ENCODE results near the gene IGF2. TPM values are rescaled to one million over a fixed set of nuclear protein-coding genes. Genes with fewer than 3 reads are reported as not detected.

The IGF2 gene
- total and polyA plus RNA-seq, 10 of the 15 experiments (the other 5 are each of a cell fraction or from before 2014, with no cell fraction given), result 0.41 TPM; not detected in 9

DNA sequence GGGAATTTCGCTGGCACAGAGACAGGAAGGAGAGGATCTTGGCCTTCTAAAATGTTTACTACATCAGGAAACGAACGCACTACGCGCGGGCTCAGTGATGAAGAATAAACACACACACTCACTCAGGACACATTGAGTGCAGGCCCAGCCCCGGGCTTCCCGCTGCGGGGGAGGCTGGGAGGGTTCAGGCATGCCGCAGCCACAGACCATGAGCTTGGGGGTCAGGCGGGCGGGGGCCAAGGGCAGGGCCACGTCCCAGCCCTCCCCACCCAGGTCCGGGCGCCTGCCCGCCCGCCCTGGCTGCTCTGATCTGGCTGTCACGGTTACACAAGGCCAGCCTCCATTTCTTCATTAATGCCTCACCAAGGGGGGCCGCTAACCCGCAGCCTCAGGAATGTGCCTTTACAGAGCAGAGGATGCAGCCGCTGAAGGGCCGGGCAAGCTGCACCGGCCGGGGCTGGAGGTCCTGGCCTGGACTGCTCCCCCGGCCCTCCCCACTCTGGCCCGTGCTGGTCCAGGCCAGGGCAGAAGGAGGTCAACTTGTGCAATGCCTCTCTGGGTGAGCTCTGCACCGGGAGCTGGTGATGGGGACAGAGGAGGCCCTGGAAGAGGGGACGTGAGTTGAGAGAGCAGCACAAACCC lies 41.7 kb downstream of the IGF2 start:
- DNase-seq (ENCODE audit: low read depth, low spot score), result no peak
- intact Hi-C loops (cut with micrococcal nuclease; ENCODE audit: unreplicated experiment) (no loop called here), in situ Hi-C loops (cut with MboI) (no loop called here)
- Histone ChIP-seq H3K27me3 (replicated peaks in 1 of 2; ENCODE audit: control insufficient read depth in 2 of 2, insufficient read depth in 2 of 2, low read length in 1 of 2) (no peaks in the 10 kb centered on the region), H4K20me1 (ENCODE audit: control insufficient read depth, insufficient read depth) (no peaks in the 10 kb centered on the region; the same call in 1 of the 2 replicates), H2AFZ (ENCODE audit: control insufficient read depth, low read depth, low read length) (no peak overlapping the region), H3K4me2 (ENCODE audit: control insufficient read depth, insufficient read depth) (no peak overlapping the region), H3K9ac (ENCODE audit: control insufficient read depth, insufficient read depth, low read length) (no peak overlapping the region), H3K9me3 (replicated peaks; ENCODE audit: control insufficient read depth, insufficient read depth, low read length) (no peaks in the 10 kb centered on the region; the same call in 2 of the 3 replicates), H3K4me1 (ENCODE audit: control insufficient read depth, insufficient read depth, low read length) (no peaks in the 10 kb centered on the region), H3K36me3 (ENCODE audit: control insufficient read depth in 2 of 2, insufficient read depth in 2 of 2, low read length in 1 of 2) (no peaks in the 10 kb centered on the region), H3K4me3 (no peak overlapping the region), H3K79me2 (ENCODE audit: control insufficient read depth, insufficient read depth, low read length) (no peaks in the 10 kb centered on the region), H3K27ac (ENCODE audit: control insufficient read depth, insufficient read depth) (no peak overlapping the region)
- no peak for FAIRE-seq
- ChIA-PET SMC1A (ENCODE audit: uncharacterized antibody, unreplicated experiment) (no interaction called here), CTCF (interaction anchor here (0.6 kb wide), 1 partner anchor 113 kb away, joined by 3 read pairs; no protein-coding TSS in a partner anchor), POLR2A (no interaction called here), RAD21 (ENCODE audit: unreplicated experiment) (no interaction called here)
- TF ChIP-seq STAT1 (conservative IDR thresholded peaks at IDR 0.05) (no peak), NR2F1 (conservative IDR thresholded peaks at IDR 0.05) (no peak), TCF3 (IDR thresholded peaks at IDR 0.05; ENCODE audit: borderline replicate concordance, insufficient read depth, low read depth, low read length) (no peak), IRF4 (IDR thresholded peaks at IDR 0.05; ENCODE audit: low read depth, low read length) (no peak), SIN3A (IDR thresholded peaks at IDR 0.05; ENCODE audit: low read depth, low read length) (no peak), SMAD1 (IDR thresholded peaks at IDR 0.05; ENCODE audit: low read depth, partially characterized antibody) (no peak), ZNF217 (IDR thresholded peaks at IDR 0.05) (no peak), TAF1 (IDR thresholded peaks at IDR 0.05; ENCODE audit: borderline replicate concordance, low read depth, low read length) (no peak)
- TF ChIP-seq, protein P1, sequence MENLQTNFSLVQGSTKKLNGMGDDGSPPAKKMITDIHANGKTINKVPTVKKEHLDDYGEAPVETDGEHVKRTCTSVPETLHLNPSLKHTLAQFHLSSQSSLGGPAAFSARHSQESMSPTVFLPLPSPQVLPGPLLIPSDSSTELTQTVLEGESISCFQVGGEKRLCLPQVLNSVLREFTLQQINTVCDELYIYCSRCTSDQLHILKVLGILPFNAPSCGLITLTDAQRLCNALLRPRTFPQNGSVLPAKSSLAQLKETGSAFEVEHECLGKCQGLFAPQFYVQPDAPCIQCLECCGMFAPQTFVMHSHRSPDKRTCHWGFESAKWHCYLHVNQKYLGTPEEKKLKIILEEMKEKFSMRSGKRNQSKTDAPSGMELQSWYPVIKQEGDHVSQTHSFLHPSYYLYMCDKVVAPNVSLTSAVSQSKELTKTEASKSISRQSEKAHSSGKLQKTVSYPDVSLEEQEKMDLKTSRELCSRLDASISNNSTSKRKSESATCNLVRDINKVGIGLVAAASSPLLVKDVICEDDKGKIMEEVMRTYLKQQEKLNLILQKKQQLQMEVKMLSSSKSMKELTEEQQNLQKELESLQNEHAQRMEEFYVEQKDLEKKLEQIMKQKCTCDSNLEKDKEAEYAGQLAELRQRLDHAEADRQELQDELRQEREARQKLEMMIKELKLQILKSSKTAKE (IDR thresholded peaks at IDR 0.05; ENCODE audit: low read depth, poor library complexity, severe bottlenecking), result no peak
- TF ChIP-seq, protein P2, sequence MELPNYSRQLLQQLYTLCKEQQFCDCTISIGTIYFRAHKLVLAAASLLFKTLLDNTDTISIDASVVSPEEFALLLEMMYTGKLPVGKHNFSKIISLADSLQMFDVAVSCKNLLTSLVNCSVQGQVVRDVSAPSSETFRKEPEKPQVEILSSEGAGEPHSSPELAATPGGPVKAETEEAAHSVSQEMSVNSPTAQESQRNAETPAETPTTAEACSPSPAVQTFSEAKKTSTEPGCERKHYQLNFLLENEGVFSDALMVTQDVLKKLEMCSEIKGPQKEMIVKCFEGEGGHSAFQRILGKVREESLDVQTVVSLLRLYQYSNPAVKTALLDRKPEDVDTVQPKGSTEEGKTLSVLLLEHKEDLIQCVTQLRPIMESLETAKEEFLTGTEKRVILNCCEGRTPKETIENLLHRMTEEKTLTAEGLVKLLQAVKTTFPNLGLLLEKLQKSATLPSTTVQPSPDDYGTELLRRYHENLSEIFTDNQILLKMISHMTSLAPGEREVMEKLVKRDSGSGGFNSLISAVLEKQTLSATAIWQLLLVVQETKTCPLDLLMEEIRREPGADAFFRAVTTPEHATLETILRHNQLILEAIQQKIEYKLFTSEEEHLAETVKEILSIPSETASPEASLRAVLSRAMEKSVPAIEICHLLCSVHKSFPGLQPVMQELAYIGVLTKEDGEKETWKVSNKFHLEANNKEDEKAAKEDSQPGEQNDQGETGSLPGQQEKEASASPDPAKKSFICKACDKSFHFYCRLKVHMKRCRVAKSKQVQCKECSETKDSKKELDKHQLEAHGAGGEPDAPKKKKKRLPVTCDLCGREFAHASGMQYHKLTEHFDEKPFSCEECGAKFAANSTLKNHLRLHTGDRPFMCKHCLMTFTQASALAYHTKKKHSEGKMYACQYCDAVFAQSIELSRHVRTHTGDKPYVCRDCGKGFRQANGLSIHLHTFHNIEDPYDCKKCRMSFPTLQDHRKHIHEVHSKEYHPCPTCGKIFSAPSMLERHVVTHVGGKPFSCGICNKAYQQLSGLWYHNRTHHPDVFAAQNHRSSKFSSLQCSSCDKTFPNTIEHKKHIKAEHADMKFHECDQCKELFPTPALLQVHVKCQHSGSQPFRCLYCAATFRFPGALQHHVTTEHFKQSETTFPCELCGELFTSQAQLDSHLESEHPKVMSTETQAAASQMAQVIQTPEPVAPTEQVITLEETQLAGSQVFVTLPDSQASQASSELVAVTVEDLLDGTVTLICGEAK (IDR thresholded peaks at IDR 0.05; ENCODE audit: borderline replicate concordance), result no peak
- 65% methylated on average over 25 of the region's 28 CpGs for WGBS (ENCODE audit: insufficient coverage, insufficient replicate concordance, low lambda C conversion rate, missing lambda C conversion rate)
- no peak for ATAC-seq
- no TSS peak for BruUV-seq (replicated peaks)

All from GM12878 (cell line).